Smooth muscle cell (in vitro differentiated cells): ENCODE data around the gene CACNA2D1. TPM values are rescaled to one million over a fixed set of nuclear protein-coding genes. Genes with fewer than 3 reads are reported as not detected.

Experiments used
- DNase-seq: peaks from one replicate; lab custom pipeline; 2025; ENCODE audit not compliant: unreplicated experiment; lab: John Stamatoyannopoulos, UW
- H2AFZ ChIP-seq: fragments of 200-600 bp; sonication (generic); 2 replicates; pipeline ENCODE4 v1.6.0; 2016; ENCODE audit warnings: antibody characterized with exemption, low read depth, mild to moderate bottlenecking
- H3F3A ChIP-seq: fragments of 200-600 bp; sonication (generic); 2 replicates; pipeline ENCODE4 v1.6.0; 2017; ENCODE audit warnings: antibody characterized with exemption, low read depth
- H3K27ac ChIP-seq: fragments of 200-600 bp; sonication (generic); 2 replicates; pipeline ENCODE4 v1.5.1; 2016; ENCODE audit warnings: low read depth, mild to moderate bottlenecking
- H3K27me3 ChIP-seq: fragments of 200-600 bp; sonication (generic); 2 replicates; pipeline ENCODE4 v1.6.1; 2016; ENCODE audit warnings: low read depth, mild to moderate bottlenecking
- H3K36me3 ChIP-seq: fragments of 200-600 bp; sonication (generic); 2 replicates; pipeline ENCODE4 v1.5.1; 2016; ENCODE audit warnings: low read depth
- H3K4me1 ChIP-seq: fragments of 200-600 bp; sonication (generic); 2 replicates; pipeline ENCODE4 v1.5.1; 2016; ENCODE audit warnings: low read depth
- H3K4me2 ChIP-seq: fragments of 200-600 bp; sonication (generic); 2 replicates; pipeline ENCODE4 v1.6.0; 2016; ENCODE audit warnings: mild to moderate bottlenecking
- H3K4me3 ChIP-seq: fragments of 200-600 bp; sonication (generic); 2 replicates; pipeline ENCODE4 v1.5.1; 2016; ENCODE audit warnings: mild to moderate bottlenecking
- H3K79me2 ChIP-seq: fragments of 200-600 bp; sonication (generic); 2 replicates; pipeline ENCODE4 v1.6.0; 2016; ENCODE audit warnings: low read depth, mild to moderate bottlenecking
- H3K9ac ChIP-seq: fragments of 200-600 bp; sonication (generic); 2 replicates; pipeline ENCODE4 v1.6.0; 2016; ENCODE audit warnings: low read depth
- H3K9me3 ChIP-seq: fragments of 200-600 bp; sonication (generic); replicated peaks from 2 replicates; pipeline ENCODE4 v1.5.1; 2016; ENCODE audit warnings: low read depth
- H4K20me1 ChIP-seq: fragments of 200-600 bp; sonication (generic); 2 replicates; pipeline ENCODE4 v1.6.0; 2016; ENCODE audit warnings: low read depth
- WGBS: methylation state at CpG from one replicate; pipeline ENCODE4 v1.1.7; 2016; ENCODE audit warnings: low lambda C conversion rate; 5-methylcytosine and 5-hydroxymethylcytosine counted together
- polyA plus RNA-seq: library from polyadenylated mRNA; unstranded; fragments of >200 nt; fragmentation: Nextera tagmentation; extraction: Ambion mirVana; gene quantifications from 2 replicates; pipeline ENCODE4 v1.2.1, GENCODE V29; 2016
- total RNA-seq: library from RNA; depleted of rRNA; stranded (reverse); fragments of >200 nt; gene quantifications from 2 replicates; pipeline ENCODE4 v1.2.3, GENCODE V29; 2014
- TF ChIP-seq, protein P1 (sequence below): fragments of 200-600 bp; sonication (generic); IDR thresholded peaks from 2 replicates; pipeline ENCODE4 v1.5.1; 2017; ENCODE audit warnings: borderline replicate concordance, mild to moderate bottlenecking, antibody characterized with exemption; ENCODE audit not compliant: insufficient read depth, poor library complexity, severe bottlenecking

Gene CACNA2D1
- total and polyA plus RNA-seq, 2 experiments from 2014 or later, result 4.1 to 39.3 TPM

DNA sequence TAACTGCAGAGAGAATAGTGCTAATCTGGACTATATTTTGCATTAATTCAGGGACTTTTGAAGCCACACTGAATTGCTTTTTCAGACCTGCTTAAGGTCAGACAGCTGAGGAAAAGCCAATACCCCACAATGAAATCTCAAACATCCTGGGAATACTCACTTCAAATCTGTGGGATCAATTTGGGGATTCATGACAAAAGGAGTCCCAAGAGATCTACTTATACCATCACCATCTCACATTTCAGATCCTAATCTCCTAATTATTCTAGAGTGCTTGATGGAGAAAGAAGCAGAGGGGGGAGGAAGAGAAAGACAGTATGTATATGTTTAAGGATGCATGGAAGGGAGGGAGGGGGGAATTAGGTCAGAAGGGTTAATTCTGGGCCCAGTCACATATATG, 202.2 kb downstream of the CACNA2D1 start:
- Histone ChIP-seq H3K9me3 (no peaks in the 10 kb centered on the region), H3K4me2 (no peak overlapping the region), H3K27me3 (no peaks in the 10 kb centered on the region), H3K36me3 (no peaks in the 10 kb centered on the region), H3K27ac (no peak overlapping the region), H3F3A (no peaks in the 10 kb centered on the region), H3K4me1 (no peaks in the 10 kb centered on the region), H4K20me1 (no peaks in the 10 kb centered on the region), H3K4me3 (no peak overlapping the region), H2AFZ (no peak overlapping the region), H3K79me2 (no peaks in the 10 kb centered on the region), H3K9ac (no peak overlapping the region)
- DNase-seq, result no peak
- TF ChIP-seq, protein P1, sequence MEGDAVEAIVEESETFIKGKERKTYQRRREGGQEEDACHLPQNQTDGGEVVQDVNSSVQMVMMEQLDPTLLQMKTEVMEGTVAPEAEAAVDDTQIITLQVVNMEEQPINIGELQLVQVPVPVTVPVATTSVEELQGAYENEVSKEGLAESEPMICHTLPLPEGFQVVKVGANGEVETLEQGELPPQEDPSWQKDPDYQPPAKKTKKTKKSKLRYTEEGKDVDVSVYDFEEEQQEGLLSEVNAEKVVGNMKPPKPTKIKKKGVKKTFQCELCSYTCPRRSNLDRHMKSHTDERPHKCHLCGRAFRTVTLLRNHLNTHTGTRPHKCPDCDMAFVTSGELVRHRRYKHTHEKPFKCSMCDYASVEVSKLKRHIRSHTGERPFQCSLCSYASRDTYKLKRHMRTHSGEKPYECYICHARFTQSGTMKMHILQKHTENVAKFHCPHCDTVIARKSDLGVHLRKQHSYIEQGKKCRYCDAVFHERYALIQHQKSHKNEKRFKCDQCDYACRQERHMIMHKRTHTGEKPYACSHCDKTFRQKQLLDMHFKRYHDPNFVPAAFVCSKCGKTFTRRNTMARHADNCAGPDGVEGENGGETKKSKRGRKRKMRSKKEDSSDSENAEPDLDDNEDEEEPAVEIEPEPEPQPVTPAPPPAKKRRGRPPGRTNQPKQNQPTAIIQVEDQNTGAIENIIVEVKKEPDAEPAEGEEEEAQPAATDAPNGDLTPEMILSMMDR, result no peak

DNA sequence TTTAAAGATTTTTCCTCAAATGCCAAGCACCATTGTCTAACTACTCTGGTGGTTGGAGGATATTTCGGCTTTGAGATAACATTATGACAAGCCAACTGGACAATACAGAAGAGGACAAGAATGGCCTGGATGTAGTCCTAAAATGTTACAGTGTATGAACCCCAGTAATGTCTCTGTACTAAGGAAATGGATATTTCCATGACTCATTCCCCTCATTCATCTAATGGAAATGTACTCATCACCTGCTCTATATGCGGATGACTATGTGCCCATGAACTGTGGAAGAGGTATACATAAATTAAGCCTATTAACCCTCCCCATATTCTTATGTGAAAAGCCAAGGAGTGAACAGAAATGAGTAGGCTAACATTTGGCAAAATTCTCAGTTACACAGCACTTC, 207.9 kb downstream of the CACNA2D1 start:
- Histone ChIP-seq H3K4me3 (no peak overlapping the region), H4K20me1 (no peaks in the 10 kb centered on the region), H3K9me3 (no peaks in the 10 kb centered on the region), H3K27ac (no peak overlapping the region), H3F3A (no peaks in the 10 kb centered on the region), H3K4me1 (no peaks in the 10 kb centered on the region), H3K36me3 (no peaks in the 10 kb centered on the region), H3K4me2 (no peak overlapping the region), H3K9ac (no peak overlapping the region), H3K27me3 (no peaks in the 10 kb centered on the region), H3K79me2 (no peaks in the 10 kb centered on the region), H2AFZ (no peak overlapping the region)
- WGBS, result 91% methylated on average over 2 of the region's 2 CpGs
- TF ChIP-seq, protein P1, result no peak
- no peak for DNase-seq

DNA sequence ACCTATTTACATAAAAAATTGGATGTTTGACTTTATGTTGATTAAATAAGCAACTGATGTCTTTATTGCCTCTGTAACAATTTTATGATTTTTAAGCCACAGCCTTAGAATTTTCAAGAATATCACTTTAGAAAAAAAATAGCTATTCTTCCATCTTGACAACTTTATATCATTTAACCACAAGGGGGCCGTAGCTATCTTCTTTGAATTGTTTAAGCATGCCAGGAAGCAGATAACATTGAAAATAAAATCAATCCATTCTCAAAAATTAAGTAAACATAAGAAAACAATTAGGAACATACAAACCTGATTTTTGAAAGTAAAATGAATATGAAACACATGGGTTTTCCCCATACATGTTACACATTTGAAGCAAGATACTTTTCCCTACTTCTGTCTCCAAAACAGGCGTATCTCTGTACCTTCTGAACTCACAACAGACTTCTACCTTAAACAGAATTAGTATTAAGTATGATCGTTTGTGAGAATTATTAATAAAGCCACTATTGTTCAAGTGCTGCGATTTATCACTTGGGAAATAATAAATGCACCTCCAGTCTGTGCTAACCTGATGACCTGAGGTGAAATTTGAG, 209.0 kb downstream of the CACNA2D1 start:
- no peaks in the 10 kb centered on the region for H3K4me1 ChIP-seq
- H3K4me2 ChIP-seq, result no peak overlapping the region
- no peaks in the 10 kb centered on the region for H3K79me2 ChIP-seq
- H3K9ac ChIP-seq, result no peak overlapping the region
- no peak for DNase-seq
- no peaks in the 10 kb centered on the region for H3K9me3 ChIP-seq
- H2AFZ ChIP-seq, result no peak overlapping the region
- TF ChIP-seq, protein P1, result peak; percentile 74
- no peaks in the 10 kb centered on the region for H4K20me1 ChIP-seq
- 44% methylated on average over 4 of the region's 4 CpGs for WGBS
- no peaks in the 10 kb centered on the region for H3K27me3 ChIP-seq
- no peaks in the 10 kb centered on the region for H3F3A ChIP-seq
- no peak overlapping the region for H3K27ac ChIP-seq
- H3K36me3 ChIP-seq, result no peaks in the 10 kb centered on the region
- H3K4me3 ChIP-seq, result no peak overlapping the region
